ENCODE measurements around the gene FUT2. TPM values are rescaled to one million over a fixed set of nuclear protein-coding genes. Genes with fewer than 3 reads are reported as not detected.

The FUT2 gene
- total RNA-seq, 2 donors from 2014 or later = not detected

Other genes starting within 250 kb of the FUT2 start
- gene GRWD1, start 250.0 kb upstream of the FUT2 start, total RNA-seq = 10 to 100 TPM; 34.9 to 72.9 TPM
- gene KCNJ14, start 240.4 kb upstream of the FUT2 start, total RNA-seq = 1 to 10 TPM; 1.7 to 2.1 TPM
- 10 to 100 TPM; 30.6 to 35.4 TPM for gene CYTH2, start 226.6 kb upstream of the FUT2 start, total RNA-seq
- 1 to 10 TPM; 3.8 to 5.9 TPM for gene LMTK3, start 184.1 kb upstream of the FUT2 start, total RNA-seq
- gene SULT2B1, start 143.8 kb upstream of the FUT2 start, total RNA-seq = not detected
- not detected for gene SPACA4, start 89.2 kb upstream of the FUT2 start, total RNA-seq
- gene FAM83E, start 80.9 kb upstream of the FUT2 start, total RNA-seq = 1 to 10 TPM; 4.6 to 8.6 TPM
- 1,000 to 10,000 TPM; 1,785 to 2,369 TPM for gene RPL18, start 76.8 kb upstream of the FUT2 start, total RNA-seq
- 10 to 100 TPM; 31.3 to 49.3 TPM for gene SPHK2, start 76.5 kb upstream of the FUT2 start, total RNA-seq
- 1 to 10 TPM; 5.3 to 9.3 TPM for gene DBP, start 58.6 kb upstream of the FUT2 start, total RNA-seq
- gene CA11, start 49.8 kb upstream of the FUT2 start, total RNA-seq = 10 to 100 TPM in 1 of 2 donors, 1 to 10 TPM in 1; 6.1 to 16.4 TPM
- gene NTN5, start 23.0 kb upstream of the FUT2 start, total RNA-seq = 1 to 10 TPM in 1 of 2 donors, under 1 TPM in 1; 0.65 to 2.9 TPM
- gene MAMSTR, start 23.8 kb downstream of the FUT2 start, total RNA-seq = 1 to 10 TPM; 1.1 to 1.7 TPM
- under 1 TPM; 0.19 to 0.67 TPM for gene RASIP1, start 44.6 kb downstream of the FUT2 start, total RNA-seq
- gene IZUMO1, start 50.9 kb downstream of the FUT2 start, total RNA-seq = not detected
- under 1 TPM; 0.30 to 0.40 TPM for gene FUT1, start 56.7 kb downstream of the FUT2 start, total RNA-seq
- not detected for gene FGF21, start 59.6 kb downstream of the FUT2 start, total RNA-seq
- 10 to 100 TPM; 39.7 to 54.3 TPM for gene BCAT2, start 115.1 kb downstream of the FUT2 start, total RNA-seq
- 1 to 10 TPM in 1 of 2 donors, not detected in 1; 1.6 TPM for gene HSD17B14, start 140.5 kb downstream of the FUT2 start, total RNA-seq
- 10 to 100 TPM in 1 of 2 donors, 1 to 10 TPM in 1; 6.5 to 17.6 TPM for gene PLEKHA4, start 172.6 kb downstream of the FUT2 start, total RNA-seq
- gene PPP1R15A, start 176.4 kb downstream of the FUT2 start, total RNA-seq = 100 to 1,000 TPM in 1 of 2 donors, 10 to 100 TPM in 1; 75.1 to 129 TPM
- gene TULP2, start 202.8 kb downstream of the FUT2 start, total RNA-seq = not detected
- gene NUCB1, start 204.3 kb downstream of the FUT2 start, total RNA-seq = 100 to 1,000 TPM; 158 to 184 TPM
- gene DHDH, start 237.7 kb downstream of the FUT2 start, total RNA-seq = 1 to 10 TPM; 1.2 to 3.8 TPM

Data from activated T-helper 17 cell treated with anti-CD3 and anti-CD28 coated beads, Interleukin-2, amount 50 U/mL, for 72 hours (primary cell).